Measurements from ENCODE around the gene ANXA1.

- TF ChIP-seq EZH2 (IDR thresholded peaks at IDR 0.05) (no peak), EZH2phosphoT487 (IDR thresholded peaks at IDR 0.05; ENCODE audit: borderline replicate concordance) (no peak), CEBPB (IDR thresholded peaks at IDR 0.05; ENCODE audit: low read depth) (no peak)
Observed at GRCh38 chr9:73183428-73183827, 31.8 kb downstream of the ANXA1 start.
